GM19043 (cell line): ENCODE data around the gene PEPD.

Experiments used
- ATAC-seq: cut with Tn5 transposase; IDR thresholded peaks from one replicate; pipeline ENCODE4 v1.9.1; 2021; ENCODE audit warnings: low read depth; ENCODE audit not compliant: unreplicated experiment

PEPD gene

DNA sequence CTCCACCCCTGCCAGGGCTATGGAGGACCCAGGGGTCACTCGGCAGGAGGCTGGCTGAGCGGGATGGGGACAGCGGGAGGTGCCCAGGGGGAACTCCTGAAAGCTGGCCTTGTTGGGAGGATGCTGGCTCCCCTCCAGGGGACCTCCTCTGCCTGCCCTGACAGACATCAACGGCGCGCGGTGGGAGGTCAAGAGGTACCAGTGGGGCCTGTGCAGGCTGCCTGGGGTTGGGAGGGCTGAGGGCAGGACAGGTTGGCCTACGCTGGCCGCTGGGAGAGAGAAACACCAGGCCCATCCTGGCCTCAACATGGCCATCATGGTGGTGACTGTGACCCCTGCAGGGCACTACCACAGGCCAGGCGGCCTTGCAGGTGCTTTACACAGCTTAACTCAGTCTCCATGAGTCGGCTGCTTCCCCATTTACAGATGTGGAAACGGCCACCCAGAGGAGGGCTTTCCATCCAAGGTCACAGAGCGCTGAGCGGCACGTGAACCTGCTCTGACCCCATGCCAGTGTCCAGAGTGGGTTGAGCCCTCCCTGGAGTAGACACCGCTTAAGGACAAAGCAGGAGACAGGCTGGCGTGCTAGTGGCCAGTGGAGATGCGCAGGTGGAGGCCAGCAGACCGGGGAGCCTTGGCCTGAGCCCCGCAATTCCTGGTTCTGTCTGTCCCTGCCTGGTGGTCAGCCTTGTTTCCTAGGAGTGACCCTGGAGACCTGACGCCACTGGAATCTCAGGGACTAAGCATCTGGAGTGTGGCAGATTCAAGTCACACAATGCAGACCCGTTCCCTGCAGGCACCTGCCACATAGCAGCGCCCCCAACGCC, 120.5 kb downstream of the PEPD start:
- no peak for ATAC-seq

DNA sequence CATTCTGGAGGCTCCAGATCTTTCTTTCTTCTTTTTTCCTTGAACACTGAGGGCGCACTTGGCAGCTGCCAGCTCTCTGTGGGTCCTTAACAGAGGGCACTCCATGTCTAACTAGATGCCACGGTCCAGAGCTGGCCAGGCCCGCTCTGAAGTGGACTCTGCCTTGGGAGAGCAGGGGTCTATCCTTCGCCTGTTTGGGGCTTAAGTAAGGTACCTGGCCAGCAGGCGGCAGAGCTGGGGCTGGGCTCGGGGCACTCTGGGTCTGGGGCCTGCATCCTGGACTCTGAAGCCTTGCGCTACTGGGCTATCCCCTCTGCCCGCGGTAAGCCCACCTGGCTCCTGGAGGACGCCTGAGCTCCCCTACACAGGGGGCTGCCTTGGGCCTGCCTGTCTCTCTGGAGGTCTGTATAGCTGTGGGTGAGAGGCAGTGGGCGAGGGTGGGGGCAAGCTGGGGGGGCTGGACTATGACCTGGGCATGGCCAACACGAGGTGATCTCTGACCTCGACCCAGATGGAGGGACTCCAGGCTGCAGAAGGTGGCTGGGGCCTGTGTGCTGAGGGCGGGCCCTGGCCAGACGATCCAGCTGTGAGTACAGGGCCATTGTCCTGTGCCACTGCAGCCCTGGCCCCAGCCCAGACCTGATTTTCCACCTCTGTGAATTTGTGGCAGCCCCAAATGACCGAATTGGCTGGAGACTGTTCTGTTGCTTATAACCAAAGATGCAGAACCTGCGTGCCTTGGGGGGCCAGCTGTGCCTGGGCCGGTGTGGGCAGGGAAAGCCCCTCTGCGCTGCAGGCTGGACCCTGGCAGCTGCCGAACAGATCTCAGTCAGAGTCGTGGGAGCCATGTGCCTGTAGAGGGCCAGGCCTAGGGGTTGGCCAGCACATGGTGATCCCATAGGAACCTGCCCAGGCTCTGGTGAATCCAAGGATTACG, 121.6 kb downstream of the PEPD start:
- no peak for ATAC-seq

DNA sequence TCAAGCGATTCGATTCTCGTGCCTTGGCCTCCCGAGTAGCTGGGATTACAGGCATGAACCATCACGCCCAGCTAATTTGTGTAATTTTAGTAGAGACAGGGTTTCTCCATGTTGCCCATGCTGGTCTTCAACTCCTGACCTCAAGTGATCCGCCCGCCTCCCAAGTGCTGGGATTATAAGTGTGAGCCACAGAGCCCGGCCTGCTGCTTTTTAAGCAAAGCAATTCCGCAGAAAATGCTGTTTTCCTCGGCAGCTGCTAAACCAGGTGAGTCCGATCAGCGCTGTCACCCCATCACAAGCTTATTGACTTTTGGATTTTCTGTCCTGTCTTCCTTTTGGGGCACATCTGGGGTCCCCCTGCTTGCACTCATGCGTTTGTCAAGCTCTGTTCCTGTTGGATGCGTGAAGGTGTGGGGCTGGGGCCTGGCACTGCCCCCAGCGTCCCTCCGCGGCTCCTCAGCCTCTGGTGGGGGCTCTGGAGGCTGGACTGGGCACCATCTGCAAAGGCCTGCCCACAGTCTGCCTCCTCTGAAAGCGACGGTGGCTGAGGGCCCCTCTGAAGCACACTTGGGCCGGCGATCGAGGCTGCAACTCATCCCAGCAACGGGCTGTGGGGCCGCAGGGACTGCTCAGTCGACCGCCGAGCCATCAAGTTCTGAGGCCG, 122.4 kb downstream of the PEPD start:
- ATAC-seq: no peak

DNA sequence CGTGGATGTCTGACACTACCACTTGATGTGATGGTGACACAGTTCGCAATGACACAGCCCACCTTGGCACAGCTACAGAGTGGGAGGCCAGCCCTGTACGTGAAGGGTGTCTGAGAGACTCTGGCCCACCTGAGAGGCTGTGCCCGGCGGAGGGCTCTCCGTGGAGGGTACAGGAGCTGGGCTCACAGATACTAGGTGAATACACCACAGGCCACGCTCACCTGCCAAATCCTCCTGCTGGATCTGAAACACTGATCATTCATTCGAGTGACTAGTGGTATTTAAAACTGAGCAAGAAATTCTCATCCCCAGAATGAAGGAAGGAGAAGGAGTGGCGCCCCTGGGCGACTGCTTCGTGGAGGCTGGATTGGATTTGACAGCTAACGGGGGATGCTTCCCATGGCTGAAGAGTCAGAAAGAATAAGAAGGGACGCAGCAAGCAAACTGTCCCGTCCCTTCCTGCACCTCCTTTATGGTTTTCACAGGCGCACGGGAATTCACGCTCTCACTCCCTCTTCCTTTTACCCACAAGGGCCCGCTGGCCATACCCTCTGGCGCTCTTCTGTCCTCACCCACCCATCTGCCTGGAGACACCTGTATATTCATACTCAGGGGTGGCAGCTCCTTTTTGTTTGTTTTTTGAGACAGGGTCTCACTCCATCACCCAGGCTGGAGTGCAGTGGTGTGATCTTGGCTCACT, 123.1 kb downstream of the PEPD start:
- no peak for ATAC-seq

DNA sequence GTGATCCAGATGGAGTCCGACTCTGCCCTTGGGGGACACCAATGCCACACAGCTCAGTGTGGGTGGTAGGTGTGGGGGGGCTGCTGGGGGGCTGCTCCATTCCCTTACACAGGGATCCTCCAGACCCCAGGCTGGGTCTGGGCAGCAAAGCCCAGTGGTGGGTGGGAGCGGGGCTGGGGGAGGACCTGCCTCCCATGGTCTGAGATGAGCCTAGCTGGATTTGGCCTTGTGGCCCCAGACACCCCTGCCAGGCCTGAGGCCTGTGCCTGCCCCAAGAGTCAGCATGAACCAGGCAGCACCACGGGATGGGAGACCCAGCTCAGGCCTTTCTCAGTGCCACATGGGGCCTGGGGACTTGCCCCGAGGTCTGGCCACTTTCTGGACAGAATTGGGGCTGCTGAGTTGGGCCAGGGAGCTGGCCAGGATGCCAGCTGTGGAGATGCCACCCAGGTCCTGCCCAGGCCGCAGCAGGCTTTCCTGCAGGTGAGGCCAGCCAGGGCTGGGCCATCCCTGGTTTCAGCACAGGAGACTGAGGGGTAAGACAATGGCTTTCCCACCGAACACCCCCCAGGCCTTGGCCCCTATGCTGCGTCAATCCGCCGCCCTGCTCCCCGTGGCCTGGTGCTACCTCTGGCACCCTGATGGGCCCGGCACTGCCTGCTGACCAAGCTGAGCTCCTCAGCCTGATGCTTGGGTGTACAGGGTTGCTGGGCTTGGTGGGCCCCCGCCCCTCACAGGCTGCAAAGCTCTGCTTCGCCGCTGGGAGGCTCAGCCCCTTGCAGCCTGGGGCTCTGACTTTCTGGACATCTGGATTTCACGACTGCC, 123.8 kb downstream of the PEPD start:
- no peak for ATAC-seq

DNA sequence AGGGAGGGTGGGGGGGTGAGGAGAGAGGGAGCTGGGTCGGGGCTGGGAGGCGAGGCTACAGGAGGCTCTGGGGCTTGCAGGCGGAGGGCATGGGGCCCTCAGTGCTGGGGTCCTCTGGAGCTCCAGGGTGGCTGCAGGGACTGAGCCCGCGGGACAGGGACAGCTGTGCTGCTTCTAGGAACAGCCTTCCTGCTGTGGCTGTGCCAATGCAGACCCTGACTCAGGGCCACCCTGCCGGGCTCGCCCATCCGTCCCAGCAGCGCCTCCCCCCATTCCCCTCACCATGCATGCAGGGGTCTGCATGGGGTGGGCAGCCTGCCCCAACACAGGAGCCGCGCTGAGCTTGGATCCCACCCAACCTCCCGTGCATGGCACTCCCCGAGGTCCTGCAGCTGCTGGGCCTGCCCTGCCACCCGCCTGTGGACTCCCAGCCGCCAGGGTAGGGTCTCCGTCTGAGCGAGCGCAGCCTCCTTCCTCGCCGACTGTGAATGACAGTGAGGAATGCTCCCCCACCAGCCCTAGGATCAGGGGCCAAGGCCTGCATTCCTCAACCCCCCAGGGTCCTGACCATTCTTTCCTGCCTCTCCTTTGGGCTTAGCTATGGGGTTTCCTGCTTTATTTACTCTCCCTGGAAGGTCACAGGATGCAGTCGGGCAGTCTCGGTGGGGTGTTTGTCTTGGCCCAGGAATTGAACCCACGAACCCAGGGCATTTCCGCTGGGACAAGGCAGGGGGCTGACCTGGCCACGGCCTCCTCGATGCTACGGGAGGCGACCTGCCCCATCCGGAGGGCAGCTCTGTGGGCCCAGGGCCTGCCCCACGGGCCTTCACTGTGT, 124.7 kb downstream of the PEPD start:
- ATAC-seq: no peak

DNA sequence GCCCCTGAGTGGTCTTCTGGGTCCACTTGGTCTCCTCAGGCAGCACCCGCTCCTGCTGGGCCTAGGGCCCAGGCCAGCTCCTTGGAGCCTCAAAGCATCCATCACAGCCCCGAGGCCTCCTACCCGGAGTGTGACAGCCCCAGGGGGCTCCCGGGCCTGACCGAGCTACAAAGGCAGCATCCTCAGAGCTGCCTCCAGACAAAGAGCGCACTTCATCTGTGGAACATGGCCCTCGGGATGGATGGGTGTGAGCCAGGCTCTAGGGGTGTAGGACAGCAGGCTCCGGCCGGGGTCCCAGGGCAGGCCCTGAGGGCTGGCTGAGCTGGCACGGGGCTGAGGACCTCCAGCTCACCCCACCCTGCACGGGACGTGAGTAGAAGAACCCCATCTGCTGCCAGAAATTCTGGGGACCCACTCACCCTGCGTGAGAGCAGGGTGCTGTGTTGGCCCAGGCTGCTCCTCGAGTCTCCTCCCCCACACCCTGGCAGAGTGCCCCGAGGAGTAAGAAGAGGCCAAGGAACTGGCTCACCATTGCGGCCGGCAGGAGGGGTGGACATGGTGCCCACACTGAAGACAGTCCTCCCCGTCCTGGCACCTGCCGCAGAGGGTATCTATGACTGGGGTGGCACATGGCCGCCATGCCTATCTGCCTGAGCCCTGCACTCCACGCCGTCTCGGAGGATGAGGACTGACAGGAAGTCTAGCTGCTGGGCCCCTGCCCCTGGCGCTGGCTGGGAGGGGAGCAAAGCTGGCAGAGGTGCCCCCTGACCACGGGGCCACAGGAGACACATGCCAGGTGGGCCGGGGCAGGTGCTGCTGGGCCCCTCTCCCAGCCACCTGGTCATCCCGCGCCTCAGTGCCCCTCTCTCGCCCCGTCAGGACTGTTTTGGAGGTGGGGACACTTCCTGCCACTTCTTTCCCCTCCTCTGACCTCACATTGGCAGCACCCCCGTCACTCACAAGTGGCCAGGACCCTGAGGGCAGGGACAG, 125.7 kb downstream of the PEPD start:
- no peak for ATAC-seq

DNA sequence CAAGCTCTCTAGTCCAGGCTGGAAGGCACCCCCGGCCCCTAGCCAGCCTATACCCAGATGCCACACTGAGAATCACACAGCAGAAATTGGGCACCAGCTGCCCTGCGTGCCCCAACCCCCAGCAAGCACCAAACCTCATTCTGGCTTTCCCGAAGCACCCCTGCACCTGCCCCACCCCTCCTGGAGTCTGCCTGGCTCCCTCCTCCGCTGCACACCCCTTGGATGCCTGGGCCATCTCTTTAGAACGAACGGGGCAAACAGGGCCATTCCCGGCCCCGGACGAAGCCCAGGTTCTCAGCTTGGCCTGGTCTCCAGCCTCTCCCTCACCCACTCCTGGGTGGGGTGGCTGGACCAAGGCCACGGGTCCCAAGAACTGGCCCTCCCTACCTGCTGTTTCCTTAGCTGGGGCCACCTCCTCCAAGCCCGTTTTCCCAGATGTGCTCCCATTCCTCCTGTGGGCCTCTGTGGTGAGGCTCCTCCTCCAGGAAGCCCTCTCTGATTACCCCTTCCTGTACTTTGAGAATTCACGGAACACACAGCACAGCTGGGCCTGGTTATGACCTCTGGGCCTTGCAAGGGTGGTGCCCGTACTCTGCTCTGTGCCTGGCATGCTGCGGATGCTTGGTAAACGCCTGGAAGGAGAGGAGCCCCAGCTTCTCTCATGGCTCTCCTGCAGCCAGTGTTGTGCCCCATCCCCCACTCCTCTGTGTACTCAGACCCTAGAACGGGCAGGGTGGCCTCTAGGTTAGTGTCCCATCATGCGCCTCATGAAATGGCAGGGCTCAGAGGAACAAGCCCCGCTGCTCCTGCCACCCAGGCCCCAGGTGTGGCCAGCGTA, 126.6 kb downstream of the PEPD start:
- no peak for ATAC-seq

DNA sequence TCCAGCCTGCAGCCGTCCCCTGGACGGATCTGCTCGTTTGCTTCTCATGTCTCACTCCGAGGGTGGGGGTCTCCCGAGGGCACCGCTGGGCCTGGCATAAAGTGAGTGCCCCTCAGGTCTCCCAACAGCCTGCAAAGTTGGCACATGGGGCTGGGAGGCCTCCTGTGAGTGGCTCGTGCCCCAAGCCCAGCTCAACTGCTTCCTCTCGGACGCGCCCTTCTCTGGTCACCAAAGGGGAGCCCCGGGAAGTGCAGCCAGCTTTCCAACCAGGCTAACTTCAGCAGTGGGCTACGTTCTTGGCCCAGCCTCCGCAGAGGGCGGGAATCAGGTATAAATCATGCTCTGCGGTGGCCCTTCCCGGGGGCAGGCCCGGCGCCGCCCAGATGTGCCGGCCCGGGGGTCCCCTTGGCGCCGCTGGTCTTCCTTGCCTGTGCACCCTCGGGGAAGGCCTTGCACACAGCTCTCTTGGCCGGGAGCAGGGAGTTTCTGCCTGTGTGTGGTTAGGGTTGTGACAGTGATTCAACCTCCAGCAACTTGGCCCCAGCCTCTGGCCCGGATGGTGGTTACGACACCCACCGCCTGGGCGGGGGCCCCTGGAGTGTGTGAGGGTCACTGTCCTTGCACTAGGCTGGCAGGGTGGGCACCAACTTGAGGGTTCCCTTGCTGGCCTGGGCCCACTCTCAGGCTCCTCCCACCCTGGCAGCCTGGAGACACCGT, 127.4 kb downstream of the PEPD start:
- no peak for ATAC-seq

DNA sequence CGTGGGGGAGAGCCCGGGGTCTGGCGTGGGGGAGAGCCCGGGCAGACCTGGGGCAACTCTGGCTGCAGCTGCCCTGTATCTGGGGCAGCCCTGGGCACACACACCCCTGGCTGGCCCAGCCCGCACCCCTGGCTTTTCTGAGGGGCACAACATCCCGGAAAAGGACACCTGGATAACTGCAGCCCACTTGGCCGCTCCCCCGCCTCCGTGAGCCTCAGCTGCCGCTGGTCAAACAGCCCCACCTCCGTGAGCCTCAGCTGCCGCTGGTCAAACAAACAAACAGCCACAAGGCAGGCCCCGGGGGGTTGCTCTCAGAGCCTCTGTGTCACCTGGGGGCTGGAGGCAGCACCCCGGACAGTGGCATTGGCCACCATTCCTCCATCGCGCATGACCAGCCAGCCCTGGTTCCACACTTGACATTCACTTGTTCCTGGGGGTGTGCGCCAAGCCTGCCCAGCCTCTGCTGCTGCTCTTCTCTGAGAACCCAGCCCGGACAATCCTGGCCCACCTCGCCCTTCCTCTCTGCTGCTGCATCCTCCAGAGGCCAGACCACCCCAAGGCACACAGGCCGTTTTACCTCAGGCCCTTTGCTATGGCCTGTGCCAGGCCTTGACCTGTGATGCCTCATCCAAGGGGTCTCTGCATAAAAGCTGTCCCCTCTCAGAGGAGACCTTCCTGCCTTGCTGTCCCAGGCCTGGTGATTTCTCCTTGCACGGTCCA, 128.1 kb downstream of the PEPD start:
- no peak for ATAC-seq

DNA sequence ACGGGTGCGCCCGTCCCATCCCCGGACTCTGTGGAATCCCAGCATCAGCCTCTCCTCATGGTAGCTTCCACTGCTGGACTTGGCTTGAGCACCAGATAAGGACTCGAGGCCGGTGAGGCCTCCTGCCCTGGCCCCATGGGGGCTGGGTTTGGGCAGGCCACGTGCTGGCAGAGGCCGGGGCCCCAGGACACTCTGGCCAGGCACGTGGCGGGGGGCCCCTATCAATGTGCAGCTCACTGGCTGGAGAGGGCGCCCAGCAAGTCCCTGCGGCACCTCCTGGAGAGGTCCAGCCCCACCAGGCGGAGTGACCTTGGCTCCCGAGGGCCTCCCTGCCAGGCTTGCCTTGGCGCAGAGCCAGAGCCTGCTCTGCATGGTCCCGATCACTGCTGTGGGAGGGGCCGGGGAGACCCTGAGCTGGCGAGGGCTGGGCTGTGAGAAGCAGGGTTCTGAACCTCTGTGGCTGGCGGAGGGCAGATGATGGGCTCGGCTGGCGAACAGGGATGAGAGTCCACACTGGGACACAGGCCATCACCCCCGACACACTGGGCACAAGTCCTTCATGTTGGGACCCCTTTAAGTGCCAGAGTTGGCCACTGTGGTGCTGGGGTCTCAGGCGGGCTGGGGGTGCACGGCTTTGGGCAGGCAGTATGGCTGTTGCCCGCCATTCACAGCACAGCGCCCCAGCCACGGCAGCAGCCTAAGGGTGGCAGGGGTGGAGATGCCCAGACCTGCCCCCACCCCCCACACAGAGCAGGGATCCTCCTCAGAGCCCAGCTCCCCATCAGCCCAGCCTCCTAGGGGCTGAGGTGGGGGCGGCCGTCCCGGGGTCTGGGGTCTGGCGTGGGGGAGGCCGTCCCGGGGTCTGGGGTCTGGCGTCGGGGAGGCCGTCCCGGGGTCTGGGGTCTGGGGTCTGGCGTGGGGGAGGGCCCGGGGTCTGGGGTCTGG, 129.0 kb downstream of the PEPD start:
- ATAC-seq: no peak

DNA sequence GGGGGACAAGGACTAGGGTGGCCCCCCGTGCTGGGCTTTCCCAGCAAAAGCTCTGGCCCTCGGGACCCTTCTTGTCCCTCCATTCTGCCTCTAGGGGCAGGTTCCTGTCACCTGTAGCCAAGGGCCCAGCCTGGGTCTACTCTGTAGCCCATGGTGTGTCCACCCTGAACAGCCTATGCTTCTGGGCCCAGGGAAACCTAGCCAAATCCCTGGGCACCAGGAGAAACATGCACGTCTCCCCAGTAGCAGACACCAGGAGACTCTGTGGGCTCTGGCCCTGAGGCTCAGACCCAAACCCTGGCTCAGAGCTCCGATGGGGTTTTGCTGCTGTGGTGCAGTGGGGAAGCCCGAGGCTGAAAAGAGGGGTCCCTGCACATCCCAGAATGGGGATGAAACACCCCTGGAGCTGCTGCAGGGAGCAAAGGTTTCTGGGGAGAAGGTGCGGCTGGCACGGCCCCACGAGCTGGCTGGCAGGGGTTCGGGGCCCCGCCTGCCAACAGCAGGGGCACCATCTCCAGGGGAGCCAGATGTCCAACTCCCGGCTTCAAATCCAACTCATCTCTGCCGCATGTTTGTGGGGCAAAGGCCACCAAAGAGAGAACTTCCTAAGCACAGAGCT, 129.9 kb downstream of the PEPD start:
- no peak for ATAC-seq

DNA sequence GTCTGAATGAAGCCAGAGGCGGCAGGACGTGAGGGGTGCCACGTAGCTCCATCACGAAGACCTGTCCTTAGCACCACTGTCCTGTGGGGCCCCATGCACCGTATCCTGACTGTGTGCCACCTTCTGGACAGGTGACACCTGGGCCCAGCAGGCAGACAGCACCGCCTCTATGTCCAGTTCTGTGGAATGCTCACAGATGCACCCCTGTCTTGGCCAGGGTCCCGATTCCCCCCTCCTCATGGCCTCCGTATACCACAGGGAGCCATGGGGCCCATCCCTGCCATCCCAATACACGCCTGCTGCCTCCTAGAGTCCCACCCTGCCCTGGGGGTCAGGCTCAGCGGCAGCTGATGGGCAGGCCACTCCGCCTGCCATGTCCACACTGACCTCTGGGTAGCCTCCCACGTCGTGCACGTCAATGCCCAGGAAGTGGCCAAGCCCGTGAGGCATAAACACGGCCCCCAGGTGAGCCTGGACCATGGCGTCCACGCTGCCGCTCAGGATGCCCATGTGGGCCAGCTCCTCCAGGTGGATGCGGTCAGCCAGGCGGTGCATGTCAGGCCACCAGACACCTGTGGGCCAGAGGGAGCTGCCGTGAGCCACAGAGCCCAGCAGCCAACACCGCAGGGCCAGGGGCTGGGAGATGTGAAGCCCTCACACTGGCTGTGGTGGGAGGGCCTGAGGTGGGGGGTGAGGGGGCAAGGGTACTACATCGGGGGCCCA, 130.5 kb downstream of the PEPD start:
- ATAC-seq: no peak
